GM12864 (cell line): Measurements from ENCODE around the gene PTPRM.

ENCODE experiments used
- DNase-seq: peaks from one replicate; pipeline ENCODE4 v3.0.0-alpha.2; 2011; ENCODE audit warnings: low read depth
- H3K4me3 ChIP-seq: 2 replicates; pipeline ENCODE4 v1.5.1; 2011; ENCODE audit warnings: mild to moderate bottlenecking, low read depth, low read length, control low read depth
- TF ChIP-seq, protein P1 (sequence below): IDR thresholded peaks from 2 replicates; pipeline ENCODE4 v1.5.1; 2011; ENCODE audit warnings: low read depth, mild to moderate bottlenecking, moderate library complexity, low read length, control low read depth, inconsistent platforms; ENCODE audit errors: missing control alignments

Gene PTPRM

DNA sequence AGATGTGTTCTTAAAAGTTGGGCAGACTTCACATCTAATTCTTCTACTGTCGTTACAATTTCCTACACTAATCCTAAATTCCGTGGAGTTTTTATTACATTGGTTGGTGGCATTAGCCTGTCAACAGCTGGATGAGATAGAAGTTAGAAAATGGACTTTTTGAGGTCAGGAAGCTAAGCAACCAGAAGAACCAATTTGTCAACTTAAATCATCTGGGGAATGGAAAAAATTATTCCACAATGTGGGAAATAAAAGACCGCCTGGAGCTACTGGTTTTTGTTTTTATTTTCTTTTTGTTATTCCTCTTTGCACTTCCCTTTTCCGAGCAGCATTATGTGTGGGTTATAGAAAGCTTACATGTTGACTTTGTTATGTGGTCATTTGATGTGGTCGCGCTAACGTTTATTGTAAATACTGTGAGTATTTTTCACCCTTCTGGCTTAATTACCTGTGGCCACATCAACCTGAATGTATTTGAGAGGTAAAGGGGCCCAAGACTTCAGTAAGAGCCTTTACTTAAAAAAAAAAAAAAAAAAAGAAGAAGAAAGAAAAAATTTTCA is 75.3 kb downstream of the PTPRM start:
- no peak overlapping the region for H3K4me3 ChIP-seq
- TF ChIP-seq, protein P1, sequence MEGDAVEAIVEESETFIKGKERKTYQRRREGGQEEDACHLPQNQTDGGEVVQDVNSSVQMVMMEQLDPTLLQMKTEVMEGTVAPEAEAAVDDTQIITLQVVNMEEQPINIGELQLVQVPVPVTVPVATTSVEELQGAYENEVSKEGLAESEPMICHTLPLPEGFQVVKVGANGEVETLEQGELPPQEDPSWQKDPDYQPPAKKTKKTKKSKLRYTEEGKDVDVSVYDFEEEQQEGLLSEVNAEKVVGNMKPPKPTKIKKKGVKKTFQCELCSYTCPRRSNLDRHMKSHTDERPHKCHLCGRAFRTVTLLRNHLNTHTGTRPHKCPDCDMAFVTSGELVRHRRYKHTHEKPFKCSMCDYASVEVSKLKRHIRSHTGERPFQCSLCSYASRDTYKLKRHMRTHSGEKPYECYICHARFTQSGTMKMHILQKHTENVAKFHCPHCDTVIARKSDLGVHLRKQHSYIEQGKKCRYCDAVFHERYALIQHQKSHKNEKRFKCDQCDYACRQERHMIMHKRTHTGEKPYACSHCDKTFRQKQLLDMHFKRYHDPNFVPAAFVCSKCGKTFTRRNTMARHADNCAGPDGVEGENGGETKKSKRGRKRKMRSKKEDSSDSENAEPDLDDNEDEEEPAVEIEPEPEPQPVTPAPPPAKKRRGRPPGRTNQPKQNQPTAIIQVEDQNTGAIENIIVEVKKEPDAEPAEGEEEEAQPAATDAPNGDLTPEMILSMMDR = no peak
- DNase-seq = no peak

DNA sequence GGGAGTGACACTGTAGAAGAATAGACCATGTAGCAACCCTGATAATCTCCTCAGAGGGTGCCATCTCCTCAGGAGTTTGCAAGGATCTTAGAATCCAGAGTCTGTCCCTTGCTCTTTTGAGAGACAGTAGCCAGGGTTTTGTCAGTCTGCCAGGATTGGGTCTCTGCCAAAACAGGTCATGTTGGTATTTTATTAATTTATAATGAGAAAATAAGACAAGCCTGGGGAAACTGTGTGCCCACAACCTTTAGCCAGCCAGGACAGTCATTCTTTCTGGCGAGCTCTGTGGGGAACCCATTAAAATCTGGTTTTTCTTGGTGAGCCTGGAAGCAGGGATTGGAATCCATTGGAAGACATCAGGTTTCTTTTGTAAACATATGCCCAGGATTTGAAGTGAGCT is 78.6 kb downstream of the PTPRM start:
- TF ChIP-seq, protein P1 = no peak
- DNase-seq = no peak
- no peak overlapping the region for H3K4me3 ChIP-seq

DNA sequence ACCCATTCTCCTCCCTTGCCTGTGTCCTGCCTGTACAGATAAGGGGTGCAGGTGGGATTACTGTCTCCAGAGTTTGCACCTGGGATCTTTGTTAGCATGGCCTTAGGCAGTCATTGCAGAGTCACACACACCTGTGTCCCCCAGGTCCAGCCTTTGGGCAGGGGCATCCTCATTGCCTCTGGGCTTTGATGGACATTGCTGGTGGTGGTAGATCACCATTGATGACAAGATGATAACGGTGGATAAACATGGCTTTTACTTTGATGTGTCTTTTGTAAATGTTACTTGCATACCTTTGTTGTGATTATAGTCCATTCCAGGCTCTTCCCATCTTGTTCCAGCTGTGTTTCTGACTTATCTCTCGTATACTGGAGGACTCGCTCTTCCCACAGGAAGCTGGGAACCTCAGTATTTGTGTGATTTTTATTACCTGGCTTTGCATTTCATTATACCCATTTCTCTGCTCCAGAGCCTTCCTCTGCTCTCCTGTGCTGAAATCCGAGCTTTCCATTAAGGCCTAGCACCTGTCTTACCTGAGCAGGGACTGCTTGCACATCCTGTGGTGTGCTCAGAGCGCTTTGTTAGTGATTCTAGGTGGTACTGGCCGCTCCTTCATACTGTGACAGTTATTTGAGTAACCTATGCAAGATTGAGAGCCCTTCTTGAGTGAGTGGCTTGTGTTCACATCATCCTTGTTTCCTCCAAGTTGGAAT is 79.2 kb downstream of the PTPRM start:
- no peak overlapping the region for H3K4me3 ChIP-seq
- DNase-seq = no peak
- TF ChIP-seq, protein P1 = no peak

DNA sequence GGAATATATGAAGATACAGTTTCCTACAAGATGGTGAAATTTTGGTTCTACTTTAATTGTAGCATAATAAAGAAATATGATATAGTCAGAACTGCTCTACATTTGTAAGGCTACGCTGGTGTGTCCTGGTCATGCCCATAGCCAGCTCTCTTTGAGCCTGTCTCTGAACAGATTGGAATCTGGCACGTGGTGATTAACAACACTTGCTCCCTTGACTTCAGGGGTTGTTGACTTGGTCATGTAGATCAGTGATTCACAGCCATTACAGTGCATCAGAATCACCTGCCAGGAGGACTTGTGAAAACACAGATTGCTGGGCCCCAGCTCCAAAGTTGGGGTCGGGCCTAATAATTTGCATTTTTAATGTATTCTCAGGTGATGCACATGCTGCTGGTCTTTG is 80.4 kb downstream of the PTPRM start:
- TF ChIP-seq, protein P1 = no peak
- no peak overlapping the region for H3K4me3 ChIP-seq
- DNase-seq = no peak

DNA sequence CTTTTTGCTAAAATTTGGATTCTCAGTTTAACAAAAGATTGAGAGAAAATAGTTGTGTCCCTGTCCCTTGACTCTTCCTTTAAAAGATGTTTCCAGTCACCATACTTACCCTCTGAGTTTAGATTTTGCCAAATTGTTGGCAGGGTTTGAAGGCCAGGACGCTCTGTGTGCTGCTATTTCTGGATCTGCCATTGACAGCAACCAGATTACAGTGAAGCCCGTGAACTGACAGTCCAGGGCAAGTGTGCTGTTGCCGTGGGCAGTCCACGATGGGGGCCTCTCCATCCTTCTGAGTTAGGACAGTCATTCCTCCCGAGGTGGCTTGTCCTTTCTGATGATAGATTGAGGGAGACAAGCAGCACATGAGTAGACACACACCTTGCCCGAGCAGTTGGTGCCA is 89.9 kb downstream of the PTPRM start:
- no peak overlapping the region for H3K4me3 ChIP-seq
- no peak for DNase-seq
- TF ChIP-seq, protein P1 = no peak

DNA sequence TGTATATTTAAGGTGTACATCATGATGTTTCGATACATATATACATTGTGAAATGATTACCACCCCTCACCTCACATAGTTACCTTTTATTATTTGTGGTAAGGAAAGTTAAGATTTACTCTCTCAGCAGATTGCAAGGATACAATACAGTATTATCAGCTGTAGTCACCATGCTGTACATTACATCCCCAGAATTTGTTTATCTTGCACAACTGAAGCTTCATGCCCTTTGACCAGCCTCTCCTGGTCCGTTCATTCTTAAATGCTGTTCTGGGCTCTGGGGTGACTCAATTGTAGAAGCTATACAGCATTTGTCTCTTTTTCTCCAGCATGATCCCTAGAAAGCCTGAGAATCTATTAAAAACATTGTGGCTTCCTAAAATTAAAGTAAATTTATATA is 90.8 kb downstream of the PTPRM start:
- no peak overlapping the region for H3K4me3 ChIP-seq
- DNase-seq = no peak
- TF ChIP-seq, protein P1 = no peak

DNA sequence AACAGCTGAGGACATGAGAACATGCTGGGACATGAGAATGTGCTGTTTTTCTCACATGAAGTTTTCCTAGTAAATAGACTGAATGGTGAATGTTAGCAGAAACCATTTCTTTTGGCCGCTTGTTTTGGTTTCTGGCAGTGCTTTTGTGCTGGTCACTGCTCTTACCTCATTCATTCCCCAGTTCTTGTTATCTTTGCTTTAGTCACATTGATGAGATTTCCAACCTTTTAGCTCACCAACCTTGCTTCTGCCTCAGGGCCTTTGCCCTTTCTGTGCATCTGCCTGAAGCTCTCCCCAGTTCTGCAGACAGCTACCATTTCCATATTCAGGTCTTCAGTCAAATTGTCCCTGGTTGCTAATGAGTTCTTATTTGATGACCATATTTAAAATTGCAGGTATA is 91.6 kb downstream of the PTPRM start:
- H3K4me3 ChIP-seq = no peak overlapping the region
- TF ChIP-seq, protein P1 = no peak
- no peak for DNase-seq
